Cardiac fibroblast (primary cell): ENCODE data around the gene CELF2.

Experiments
- DNase-seq, 2 donors: peaks; one replicate each; pipeline versions ENCODE4 v3.0.0 to v3.0.0-alpha.2; 2010; ENCODE audit warnings: low read depth in 2 of 2
- H3K4me3 ChIP-seq, 2 donors: replicated peaks in 1 of 2; 1 replicate in 1 of 2; 2 replicates in 1 of 2; pipeline ENCODE4 v1.5.1; 2011; ENCODE audit warnings: low read depth in 2 of 2, low read length in 2 of 2, mild to moderate bottlenecking in 2 of 2, moderate library complexity in 1 of 2
- CTCF ChIP-seq: IDR thresholded peaks from one replicate; pipeline ENCODE4 v1.5.1; 2011; ENCODE audit warnings: low read depth, mild to moderate bottlenecking, low read length, inconsistent platforms

Gene CELF2

DNA sequence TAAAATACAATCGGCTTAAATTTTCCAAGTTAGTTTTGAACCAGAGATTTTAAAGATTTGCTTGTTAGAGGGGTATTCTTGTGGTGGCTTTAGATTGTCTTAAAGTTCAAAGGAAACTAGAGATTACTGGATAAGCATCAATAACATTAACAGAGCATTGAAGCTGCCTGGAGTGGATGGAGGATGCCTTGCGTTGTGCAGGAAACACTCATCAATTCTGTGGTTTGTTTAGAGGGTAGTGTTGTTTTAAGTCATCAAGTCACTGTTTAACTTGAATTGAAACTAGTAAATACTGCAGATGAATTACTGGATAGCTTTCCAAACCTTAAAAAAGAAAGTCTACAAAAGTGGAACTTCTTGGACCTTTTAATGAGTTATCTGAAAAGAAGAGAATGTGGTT is 218.6 kb downstream of the CELF2 start:
- DNase-seq = no peak
- TF ChIP-seq CTCF = no peak
- no peak overlapping the region for H3K4me3 ChIP-seq

DNA sequence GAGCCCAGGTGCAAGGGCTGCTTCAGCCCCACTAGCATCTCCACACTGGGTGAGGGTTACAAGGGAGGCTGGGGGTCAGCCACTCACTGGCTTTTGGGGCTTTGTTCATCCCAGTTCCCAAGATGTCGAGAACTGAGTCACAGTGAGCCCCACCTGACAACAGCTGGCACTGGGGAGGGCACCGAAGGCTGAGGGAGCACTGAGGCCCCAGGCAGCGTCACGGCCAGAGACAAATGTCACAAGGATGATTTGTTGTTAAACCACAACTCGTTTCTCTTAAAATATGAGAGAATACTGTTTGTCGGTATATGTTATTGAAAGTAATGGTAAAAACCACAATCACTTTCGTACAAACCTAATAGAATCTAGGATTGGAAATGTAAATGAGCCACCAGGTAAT is 219.9 kb downstream of the CELF2 start:
- DNase-seq = no peak
- H3K4me3 ChIP-seq = no peak overlapping the region
- TF ChIP-seq CTCF = no peak

DNA sequence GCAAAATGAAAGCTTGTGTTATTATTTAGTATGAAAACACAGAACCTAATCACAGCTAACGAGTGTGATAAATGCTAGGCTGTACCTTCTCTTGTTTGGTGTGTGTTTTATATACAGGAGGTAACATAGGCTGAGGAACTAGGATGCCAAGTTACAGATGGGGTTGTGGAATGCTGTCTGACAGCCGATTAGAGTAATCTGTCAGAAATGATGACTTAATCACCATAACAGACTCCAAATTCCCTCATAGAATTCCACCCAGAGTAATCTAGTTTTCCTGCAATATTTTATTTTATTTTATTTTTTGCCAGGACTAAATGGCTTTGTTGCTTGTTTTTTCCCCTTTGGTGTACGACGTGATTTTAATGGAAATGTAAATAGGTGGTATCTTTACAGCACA is 221.2 kb downstream of the CELF2 start:
- no peak overlapping the region for H3K4me3 ChIP-seq
- no peak for DNase-seq

DNA sequence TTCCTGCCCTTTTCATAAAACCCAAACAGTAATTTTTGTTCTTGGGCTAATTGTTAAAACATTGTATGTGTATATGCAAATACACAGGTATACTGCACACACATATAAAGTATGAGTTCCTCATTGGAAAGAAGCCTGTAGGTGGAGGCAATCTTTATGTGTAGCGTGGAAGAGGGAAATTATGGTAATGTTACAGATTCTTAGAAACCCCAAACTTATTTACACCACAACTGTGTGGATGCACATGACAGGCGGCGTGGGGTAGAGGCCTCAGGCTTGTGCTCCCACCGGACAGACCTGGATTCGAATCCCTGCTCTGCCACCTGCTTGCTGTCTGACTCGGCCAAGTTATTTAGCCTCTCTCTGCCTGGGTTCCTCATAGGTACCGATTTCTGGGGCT is 223.0 kb downstream of the CELF2 start:
- H3K4me3 ChIP-seq = no peak overlapping the region
- no peak for TF ChIP-seq CTCF
- no peak for DNase-seq

More for the DNA sequence above, 221.2 kb downstream of the CELF2 start:
- no peak for TF ChIP-seq CTCF

DNA sequence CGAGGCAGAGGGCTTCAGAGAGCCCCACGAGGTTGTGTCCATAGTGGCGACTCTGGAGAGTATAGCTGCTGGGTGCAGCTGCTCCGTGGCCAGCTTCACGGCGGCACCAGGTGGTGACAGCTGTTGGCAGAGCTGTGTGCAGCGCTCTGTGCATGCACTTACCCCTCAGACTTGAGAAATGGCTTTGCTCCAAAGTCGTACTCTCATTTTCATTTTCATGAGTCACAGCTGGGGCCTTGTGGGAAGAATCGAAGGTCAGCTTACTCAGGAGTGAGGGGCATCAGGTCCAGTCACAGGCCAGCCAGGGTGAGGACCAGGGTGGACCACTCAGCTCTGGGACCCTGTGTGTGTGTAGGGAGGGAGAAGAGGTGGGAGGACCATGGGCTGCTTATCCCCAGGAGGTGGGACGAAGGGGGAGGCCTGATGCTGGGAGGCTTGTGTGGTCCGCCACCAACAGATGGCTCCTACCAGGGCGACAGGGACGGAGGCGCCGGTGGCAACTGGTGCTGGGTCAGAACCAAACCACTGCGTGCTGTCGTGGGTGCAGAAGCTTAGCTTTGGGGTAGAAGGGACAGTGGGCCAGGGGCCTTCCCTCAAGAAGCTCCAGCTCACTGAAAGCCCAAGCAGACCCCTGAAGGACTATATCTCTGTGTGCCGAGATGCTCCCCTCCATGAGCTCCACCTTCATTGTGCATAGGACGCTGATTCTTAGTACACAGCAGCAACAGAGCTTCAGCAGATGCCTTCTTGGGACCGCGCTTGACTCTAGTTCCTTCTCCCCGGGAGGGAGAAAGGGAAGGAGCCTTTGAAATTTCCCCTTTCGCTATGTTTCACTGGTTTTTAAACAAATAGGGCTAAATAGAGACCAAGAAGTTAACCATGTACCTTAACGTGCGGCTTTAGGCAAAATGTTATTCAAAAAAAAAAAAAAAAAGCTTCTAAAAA is 225.0 kb downstream of the CELF2 start:
- no peak for TF ChIP-seq CTCF
- H3K4me3 ChIP-seq = no peak overlapping the region
- DNase-seq = peak; percentile 1 to 50

- no peak for TF ChIP-seq CTCF
- H3K4me3 ChIP-seq = no peak overlapping the region
- DNase-seq = no peak
Measured at GRCh38 chr10:11243425-11244222, 226.0 kb downstream of the CELF2 start.
